GM18861 (cell line): ENCODE results near the gene CYS1.
"Not testable (repeated sequence)": the region's sequence is repeated elsewhere in the genome, so short reads cannot be mapped to it uniquely, and the experiment has no call there.

Source experiments
- ATAC-seq: cut with Tn5 transposase; IDR thresholded peaks from one replicate; pipeline ENCODE4 v1.9.1; 2021; ENCODE audit not compliant: unreplicated experiment

CYS1 gene

DNA sequence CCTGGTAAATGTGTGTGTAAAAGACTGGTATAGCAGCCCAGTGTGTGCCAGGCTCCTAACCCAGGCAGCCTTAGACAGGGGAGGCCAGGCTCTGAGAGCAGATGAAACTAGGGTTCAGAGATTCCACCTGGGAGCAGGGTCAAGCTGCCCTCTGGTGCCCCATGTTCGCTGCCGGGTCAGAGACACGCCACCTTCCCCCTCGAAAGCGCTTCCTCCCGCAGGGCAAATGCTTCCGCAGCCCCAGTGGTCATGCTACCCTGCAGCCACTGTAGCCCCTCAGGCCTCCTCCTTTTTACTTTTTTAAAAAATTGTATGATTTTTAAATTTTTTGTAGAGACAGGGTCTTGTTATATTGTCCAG lies 47.5 kb downstream of the CYS1 start:
- no peak for ATAC-seq

DNA sequence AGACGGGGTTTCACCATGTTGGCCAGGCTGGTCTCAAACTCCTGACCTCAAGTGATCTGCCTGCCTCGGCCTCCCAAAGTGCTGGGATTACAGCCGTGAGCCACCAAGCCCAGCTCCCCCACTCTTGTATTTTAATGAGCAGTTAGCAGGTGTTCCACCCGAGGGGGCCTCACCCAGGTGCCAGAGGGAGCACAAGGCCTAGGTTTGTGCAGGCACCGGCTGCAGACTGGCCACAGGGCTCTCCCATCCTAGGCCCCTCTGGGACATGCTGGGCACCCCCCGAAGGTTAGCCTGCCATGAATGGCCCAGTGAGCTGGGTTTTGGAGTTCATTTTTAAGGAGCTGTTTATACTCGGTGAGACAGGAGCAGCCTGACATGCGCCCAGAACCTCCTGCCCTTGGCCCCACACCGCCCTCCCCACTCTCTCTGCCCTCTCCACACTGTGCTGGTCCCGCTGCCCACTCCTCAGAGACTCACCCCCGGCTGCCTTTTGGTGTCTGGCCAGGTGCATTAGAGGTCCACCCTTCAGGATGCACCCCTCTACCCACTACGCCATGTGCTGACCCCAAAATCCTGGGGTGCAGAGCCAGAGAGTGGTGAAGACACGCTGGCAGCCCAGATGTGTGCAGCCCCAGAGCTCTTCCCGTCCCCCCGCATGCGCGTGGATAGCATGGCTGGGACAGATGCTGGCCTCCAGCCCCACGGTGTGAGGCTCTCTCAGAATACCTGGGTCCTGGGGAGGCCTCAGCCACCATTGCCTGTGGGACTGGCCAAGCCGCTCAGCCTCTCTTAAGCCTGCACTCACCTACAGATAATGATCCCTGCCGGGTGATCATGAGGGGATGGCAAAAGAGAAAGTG lies 48.1 kb downstream of the CYS1 start:
- ATAC-seq, result no peak

DNA sequence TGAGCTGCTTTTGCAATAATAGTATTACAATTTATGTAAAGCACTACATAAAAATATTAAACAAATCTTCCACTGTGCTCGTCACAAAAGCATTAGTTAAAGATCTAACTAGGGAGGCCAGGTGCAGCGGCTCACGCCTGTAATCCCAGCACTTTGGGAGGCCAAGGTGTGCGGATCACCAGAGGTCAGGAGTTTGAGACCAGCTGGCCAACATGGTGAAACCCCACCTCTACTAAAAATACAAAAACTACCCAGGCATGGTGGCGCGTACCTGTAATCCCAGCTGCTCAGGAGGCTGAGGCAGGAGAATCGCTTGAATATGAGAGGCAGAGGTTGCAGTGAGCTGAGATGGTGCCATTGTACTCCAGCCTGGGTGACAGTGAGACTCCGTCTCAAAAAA lies 49.4 kb downstream of the CYS1 start:
- not testable (repeated sequence) for ATAC-seq

DNA sequence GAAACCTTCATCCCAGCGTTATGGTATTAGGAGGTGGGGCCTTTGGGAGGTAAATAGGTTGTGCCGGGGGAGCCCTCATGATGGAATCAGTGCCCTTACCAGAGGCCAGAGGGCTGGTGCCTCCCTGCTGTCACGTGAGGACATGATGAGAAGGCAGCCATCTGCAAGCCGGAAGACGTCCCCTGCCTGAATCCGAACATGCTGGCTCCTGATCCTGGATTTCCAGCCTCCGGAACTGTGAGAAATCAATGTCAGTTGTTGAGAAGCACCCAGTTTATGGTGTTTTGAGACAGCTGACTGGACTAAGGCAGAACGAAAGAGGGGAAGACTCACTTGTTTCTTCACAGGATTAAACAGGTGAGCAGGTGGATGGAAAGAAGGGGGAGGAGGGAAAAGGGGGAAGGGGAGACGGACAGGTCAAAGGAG lies 49.9 kb downstream of the CYS1 start:
- ATAC-seq, result no peak

DNA sequence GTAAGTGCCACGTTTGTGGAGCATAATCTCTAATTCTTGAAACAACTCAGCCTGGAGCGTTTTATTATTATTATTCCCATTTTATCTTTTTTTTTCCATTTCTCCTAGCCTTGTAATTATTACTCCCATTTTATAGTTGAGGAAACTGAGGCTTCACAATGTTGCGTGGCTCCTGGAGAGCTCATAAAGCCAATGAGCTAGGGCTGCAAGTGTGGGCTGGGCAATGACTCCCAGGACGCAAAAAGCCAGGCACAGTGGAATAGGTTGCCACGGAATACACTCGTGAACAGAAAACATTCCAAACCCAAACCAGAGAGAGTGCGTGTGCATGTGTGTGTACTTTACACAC lies 50.4 kb downstream of the CYS1 start:
- ATAC-seq, result no peak

DNA sequence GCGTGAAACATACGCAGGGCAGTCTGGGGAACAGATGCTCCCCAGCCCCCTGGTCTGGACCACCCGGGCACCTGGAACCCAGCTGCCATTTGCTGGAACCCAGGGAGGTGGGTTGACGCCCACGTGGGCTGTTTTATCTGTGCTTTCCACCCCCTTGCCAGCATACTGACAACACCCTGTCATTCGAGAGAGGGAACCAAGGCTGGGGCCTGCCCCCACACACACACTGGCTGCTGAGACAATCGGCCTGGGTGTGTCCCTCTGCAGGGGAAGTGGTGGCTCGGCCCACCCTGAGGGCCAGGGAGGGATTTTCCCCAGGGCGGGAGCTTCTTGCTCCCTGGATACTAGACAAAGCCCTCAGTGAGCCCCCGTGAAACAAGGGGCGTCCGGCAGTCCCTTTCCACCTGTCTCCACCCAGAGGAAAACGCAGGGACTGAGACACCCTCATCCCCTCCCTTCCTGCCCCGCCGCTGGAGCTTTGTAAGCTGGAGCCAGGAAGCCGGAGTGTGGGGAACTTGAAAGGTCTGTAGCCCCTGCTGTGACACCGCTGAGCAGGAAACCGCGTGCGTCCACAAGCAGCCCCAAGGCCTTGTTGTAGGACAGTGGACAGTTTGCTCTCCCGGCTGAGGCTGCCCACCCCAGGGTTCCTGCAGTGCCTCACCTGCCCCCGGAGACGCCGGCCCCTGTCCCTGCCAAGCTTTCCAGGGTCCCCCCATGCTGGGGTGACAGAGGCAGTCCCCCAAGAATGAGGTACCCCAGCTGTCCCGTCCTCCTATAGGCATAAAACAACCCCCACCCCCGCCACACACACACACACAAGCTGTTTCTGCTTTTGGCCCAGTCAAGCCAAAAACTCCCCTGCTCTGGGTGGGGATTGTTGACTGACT lies 51.0 kb downstream of the CYS1 start:
- peak; percentile 69 for ATAC-seq

DNA sequence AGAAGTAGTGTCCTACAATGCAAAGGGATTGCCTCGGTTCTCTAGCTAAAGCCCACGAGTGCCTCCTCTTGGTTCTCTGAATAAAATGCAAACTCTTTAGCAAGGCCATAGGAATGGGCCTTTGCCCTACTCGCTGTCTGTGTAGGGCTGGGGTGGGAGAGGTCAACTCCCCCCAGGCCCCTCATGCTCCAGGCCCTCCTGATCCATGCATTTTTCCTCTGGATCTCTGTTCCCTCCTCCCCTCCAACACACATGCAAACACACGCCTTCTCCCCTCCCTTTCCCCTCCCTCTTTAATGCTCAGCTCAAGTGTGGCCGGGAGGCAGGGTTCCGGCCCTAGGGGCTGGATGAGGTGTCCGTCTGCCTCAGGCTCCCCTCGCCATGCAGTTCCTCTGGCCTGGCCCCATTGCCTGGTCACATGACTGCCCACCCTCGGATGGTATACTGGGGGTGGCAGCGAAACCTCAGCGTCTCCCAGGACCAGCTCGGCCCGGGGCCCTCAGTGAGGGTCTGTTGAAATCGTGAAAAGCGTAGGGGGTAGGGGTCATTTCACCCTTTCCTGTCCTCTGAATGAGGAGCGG lies 51.7 kb downstream of the CYS1 start:
- ATAC-seq, result no peak

DNA sequence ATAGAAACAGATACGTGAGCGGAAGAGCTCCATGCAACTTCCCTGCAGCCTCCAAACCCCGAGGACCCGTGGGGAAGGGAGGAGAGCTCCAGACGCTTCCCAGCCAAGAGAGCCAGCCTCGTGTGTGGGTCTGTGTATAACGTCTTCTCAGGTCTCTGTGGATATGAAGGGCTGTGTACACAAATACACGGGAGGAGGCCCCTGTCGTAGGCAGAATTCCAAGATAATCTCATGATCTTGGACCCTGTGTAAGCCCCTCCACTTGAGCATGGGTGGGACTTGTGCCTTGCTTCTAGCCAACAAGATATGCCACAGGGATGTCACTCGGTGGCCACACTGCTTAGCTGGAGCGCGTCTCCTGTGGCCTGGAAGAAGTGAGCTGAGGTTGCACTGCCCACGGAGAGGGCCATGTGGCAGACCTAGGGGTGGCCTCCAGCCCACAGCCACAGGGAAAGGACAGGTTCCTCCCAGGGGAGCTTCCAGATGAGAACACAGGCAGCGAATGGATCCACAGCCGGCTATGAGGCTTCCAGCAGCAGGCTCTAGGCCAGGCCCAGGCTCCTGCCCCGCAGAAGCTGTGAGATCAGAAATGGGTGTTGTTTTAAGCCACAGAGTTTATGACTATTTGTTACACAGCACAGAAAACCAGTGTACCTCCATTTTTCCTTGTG lies 52.4 kb downstream of the CYS1 start:
- no peak for ATAC-seq

DNA sequence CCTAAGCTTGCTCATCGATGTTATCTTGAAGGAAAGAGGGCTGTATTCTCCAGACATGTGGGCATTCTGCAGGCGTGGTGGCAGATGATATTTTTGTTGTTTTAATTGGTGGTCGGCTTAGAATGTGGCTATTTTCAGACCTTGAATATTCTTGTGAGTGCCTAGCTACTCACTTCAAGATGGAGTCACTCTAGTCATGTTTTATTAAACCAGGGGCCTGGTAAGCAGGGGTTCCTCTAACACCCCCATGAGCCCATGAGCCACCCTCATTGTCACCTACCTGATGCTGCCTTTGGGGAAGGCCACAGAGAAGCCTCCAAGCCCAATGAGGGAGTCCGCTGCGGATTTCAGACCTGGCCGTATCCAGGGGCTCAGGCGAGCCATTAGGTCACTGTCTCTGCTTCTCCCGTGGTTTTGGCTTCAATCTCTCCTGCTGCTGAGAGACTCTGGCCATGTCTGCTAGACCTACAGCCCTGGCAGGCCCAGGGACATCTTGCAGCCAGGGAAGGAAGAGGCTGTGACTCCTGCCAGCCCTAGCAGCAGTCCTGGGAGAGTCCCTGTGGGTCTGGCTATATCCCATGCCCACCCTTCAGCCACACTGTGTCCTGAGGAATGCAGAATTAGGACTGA lies 53.2 kb downstream of the CYS1 start:
- ATAC-seq, result no peak

DNA sequence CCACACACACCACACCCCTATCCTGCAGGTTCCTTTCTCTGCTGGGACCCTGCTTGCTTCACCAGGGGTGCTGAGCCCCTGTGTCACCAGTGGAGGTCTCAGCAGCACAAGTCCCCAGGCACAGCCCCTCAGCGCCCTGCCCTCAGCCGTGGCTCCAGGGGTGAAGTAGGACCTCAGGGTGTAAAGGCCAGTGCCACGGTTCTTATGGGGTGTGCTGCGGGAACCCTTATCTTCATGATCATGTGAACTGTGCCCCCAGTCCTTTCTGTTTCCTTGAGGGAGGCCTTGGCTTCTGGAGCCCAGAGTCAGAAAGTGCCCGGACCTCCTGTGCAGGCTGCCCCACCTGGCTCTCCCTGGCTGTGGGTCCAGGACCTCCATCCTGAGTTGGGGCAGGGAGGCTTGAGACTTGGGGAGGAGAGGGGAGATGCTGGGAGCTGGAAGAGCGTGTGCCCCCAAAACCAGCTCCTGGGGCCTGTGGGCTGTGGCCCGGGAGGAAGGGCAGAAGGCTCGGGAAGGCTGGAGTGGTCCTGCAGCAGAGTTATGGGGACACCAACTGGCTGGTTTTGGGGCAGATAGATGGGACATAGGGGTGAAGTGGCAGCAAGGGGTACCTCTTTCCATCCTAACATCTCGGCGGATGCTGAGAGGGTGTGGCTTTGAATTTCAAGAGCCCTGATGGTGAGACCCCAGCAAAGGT lies 57.1 kb downstream of the CYS1 start:
- no peak for ATAC-seq

DNA sequence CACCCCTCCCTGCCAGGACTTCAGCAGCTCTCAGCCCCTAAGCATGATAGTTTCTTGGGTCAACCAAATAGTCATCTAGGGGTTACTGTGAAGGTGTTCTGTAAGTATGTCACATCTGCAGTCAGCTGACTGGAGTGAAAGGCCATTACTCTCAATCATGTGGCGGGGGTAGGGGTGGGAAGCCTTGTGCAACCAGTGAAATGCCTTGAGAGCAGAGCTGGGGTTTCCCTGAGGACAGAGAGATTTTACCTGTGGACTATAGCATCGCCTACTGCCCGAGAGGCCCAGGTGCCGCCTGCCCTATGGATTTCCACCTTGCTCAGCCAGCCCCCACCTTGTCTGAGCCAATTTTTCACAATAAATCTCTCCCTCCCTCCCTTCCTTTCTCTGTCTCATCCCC lies 57.8 kb downstream of the CYS1 start:
- ATAC-seq, result no peak

DNA sequence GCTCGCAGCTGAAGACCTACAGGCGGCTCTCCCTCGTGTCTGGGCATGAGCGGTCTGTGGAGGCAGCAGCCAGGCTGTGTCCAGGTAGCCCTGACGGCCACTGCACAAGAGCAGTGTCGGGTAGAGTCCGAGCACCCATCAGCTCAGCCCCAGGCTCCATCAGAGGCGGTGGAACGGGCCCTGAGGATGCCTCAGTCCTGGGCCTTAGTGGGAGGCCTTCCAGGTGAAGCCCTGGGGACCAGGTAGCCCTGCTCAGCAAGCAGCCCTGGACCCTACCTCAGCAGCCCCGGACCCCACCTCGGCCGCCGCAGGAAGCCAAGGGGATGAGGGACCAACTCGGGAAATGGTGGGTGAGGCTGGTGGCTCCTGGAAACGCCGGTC lies 58.2 kb downstream of the CYS1 start:
- no peak for ATAC-seq

DNA sequence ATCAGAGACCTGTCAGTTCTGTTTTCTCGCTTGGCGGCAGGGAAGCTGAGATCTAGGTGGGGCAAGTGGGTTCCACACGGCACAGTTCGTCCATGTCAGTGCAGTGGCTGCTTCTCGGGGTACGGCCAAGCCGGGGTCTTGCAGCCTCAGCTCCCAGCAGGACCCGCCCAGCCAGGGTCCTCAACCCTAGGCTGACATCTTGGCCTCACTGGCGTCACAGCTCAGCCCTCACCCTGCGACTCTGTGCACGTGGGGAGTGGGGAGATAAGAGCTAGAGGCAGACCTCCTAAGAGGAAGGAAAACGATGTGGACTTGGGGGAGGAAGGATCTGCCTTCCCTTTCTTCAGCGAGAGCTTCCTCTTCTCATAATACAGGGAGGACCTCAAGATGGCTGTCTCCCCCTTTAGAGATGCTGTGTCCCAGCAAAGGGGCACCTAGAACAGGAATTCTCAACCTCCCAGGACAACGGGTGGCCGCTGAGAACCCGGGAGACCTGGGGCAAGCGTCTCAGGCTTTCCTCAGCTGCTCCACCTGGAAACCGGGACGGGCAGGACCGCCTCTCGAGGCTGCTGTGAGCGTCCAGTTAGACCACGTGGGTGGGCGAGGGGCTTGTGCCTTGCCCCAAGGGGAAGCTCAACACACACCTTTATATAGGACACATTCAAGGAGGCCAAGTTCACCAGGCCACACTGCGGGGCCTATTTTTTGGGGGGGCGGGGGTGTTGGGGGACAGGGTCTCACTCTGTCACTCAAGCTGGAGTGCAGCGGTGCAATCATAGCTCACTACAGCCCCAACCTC lies 60.4 kb downstream of the CYS1 start:
- no peak for ATAC-seq

DNA sequence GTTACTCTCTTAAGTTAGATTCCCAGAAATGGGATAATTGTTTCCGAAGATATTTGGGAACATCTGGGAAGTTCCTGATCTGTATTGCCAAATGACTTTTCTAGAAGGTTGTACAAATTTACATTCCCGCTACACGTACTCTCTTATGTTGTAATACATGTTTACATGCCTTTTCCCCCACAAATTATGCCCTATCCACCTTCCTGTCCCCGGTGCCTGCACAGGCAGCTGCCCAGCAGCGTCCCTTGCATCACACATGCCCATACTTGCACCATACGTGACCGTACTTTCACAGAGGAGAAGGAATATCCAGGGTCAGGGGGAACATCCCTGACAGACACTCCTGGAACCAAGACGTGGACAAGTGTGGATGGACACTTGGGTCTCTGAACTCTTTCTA lies 61.0 kb downstream of the CYS1 start:
- no peak for ATAC-seq

DNA sequence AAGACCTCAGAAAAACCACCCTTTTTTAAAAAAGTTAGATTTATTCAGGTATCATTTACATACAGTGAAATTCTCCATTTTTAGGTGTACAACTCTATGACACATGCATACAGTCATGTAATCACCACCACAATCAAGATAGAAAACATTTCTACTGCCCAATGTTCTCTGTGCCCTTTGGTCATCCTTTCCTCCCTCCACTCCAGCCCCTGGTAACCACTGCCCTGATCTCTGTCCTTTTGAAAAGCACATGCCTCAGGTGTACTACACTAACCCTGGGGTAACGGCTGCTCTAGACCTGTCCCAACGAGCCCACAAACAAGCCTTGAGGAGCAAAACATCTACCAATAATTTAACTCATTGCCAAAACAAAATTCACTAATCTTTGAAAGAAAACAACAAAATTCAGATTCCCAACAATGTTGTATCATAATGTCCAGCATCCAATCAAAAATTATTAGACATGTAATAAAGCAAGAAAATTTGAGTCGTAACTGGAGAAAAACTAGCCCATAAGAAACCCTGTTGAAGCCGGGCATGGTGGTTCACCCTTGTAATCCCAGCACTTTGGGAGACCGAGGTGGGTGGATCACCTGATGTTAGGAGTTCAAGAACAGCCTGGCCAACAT lies 62.8 kb downstream of the CYS1 start:
- no peak for ATAC-seq

DNA sequence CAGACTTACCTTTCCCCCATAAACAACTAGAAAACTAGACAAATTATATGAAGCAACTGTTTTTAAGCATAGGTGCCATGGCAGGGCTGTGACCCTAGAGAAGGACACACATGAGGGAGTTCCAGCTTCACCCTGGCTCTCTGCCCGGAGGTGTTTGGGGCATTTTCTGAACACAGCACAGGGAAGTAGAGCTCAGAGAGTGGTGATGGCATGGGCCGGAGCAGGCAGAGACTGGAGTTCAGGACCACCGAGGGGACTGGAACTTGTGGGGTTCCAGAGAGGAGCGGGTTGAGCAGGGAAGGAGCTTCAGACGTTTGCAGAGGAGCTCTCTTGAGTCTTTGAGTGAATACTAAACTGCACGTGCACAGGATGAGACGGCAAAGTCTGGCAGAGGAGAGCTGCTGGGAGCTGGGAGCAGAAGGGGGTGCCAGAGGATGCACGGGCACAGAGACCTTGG lies 63.4 kb downstream of the CYS1 start:
- no peak for ATAC-seq

DNA sequence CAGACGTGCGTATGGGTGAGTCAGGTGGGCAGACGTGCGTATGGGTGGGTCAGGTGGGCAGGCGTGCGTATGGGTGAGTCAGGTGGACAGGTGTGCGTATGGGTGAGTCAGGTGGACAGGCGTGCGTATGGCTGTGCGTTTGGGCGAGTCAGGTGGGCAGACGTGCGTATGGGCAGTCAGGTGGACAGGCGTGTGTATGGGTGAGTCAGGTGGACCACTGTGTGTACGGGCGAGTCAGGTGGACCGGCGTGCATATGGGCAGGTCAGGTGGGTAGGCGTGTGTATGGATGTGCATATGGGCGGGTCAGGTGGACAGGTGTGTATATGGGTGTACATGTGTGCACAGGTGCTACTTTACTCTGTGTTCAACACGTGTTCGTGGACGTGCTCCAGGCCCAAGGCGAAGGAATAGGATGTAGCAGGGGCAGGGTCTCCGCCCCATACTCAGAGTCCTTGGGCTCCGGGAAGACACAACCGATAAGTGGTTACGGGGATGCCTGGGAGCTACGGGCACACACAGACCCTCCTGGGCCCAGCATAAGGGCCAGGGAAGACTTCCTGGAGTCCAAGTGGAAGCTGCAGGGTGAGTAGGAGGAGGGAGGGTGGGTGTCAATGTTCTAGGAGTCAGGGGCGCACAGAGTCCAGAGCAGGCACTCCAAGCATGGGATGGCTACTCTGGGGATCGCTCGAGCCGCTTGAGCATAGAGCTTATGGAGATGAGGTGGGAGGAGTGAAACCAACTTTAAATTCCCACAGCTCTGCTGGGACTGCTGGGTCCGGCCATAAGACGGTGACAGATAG lies 64.0 kb downstream of the CYS1 start:
- no peak for ATAC-seq

DNA sequence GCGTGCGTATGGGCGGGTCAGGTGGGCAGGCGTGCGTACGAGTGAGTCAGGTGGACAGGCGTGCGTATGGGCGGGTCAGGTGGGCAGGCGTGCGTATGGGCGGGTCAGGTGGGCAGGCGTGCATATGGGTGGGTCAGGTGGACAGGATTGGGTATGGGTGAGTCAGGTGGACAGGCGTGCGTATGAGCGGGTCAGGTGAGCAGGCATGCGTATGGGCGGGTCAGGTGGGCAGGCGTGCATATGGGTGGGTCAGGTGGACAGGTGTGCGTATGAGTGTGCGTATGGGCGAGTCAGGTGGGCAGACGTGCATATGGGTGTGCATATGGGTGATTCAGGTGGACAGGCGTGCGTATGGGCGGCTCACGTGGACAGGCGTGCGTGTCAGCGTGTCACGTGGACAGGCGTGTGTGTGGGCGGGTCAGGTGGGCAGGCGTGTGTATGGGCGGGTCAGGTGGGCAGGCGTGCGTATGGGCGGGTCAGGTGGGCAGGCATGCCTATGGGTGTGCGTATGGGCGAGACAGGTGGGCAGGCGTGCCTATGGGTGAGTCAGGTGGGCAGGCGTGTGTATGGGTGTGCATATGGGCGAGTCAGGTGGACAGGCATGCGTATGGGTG lies 64.7 kb downstream of the CYS1 start:
- not testable (repeated sequence) for ATAC-seq
